GM12875 (cell line): ENCODE data around the gene SEMA3A.

Experiments
- H3K4me3 ChIP-seq: one replicate; pipeline ENCODE4 v1.5.1; 2011; ENCODE audit warnings: low read depth, low read length, control low read depth
- TF ChIP-seq, protein P1 (sequence below): IDR thresholded peaks from 2 replicates; pipeline ENCODE4 v1.5.1; 2011; ENCODE audit warnings: low read depth, mild to moderate bottlenecking, control low read depth, inconsistent platforms, low read length, moderate library complexity, borderline replicate concordance; ENCODE audit not compliant: insufficient read depth

Gene SEMA3A

GRCh38 chr7:84190016-84190705, 4.4 kb downstream of the SEMA3A start:
- no peak overlapping the region for H3K4me3 ChIP-seq
- TF ChIP-seq, protein P1, sequence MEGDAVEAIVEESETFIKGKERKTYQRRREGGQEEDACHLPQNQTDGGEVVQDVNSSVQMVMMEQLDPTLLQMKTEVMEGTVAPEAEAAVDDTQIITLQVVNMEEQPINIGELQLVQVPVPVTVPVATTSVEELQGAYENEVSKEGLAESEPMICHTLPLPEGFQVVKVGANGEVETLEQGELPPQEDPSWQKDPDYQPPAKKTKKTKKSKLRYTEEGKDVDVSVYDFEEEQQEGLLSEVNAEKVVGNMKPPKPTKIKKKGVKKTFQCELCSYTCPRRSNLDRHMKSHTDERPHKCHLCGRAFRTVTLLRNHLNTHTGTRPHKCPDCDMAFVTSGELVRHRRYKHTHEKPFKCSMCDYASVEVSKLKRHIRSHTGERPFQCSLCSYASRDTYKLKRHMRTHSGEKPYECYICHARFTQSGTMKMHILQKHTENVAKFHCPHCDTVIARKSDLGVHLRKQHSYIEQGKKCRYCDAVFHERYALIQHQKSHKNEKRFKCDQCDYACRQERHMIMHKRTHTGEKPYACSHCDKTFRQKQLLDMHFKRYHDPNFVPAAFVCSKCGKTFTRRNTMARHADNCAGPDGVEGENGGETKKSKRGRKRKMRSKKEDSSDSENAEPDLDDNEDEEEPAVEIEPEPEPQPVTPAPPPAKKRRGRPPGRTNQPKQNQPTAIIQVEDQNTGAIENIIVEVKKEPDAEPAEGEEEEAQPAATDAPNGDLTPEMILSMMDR: no peak

- no peak overlapping the region for H3K4me3 ChIP-seq
- TF ChIP-seq, protein P1: no peak
These were observed 5.7 kb downstream of the SEMA3A start for GRCh38 chr7:84188786-84189405.

GRCh38 chr7:84187813-84188510, 6.6 kb downstream of the SEMA3A start:
- no peak overlapping the region for H3K4me3 ChIP-seq
- TF ChIP-seq, protein P1: no peak

- H3K4me3 ChIP-seq: no peak overlapping the region
- TF ChIP-seq, protein P1: no peak
These were observed 7.3 kb downstream of the SEMA3A start for GRCh38 chr7:84187087-84187805.

- TF ChIP-seq, protein P1: no peak
- no peak overlapping the region for H3K4me3 ChIP-seq
These were observed 10.8 kb downstream of the SEMA3A start for GRCh38 chr7:84183741-84184140.

DNA sequence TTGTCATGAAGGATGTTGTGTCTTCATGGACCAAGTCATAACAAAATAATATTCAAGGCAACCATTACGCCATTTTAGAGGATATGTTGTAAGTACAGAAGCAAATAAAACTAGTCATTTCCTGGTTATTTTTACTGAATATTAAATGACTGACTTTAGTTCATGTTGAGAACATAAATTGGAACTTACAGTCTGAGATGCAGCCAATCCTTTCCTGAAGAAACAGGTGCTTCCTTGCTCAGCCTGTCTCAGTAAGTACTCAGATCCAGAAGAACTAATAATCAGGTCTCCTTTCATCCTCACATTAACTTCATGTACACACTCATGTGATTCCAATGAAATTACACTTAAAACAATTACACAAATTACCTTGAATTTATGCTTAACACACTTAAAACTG, 12.3 kb downstream of the SEMA3A start:
- TF ChIP-seq, protein P1: no peak
- H3K4me3 ChIP-seq: no peak overlapping the region
